SHP77 treated with DMSO at 0.1 percent for 48 hours (cell line): Measurements from ENCODE around the gene GRHPR.

Source experiments
- DNase-seq: peaks from one replicate; lab custom pipeline; 2025; lab: John Stamatoyannopoulos, UW

The GRHPR gene

GRCh38 chr9:37398464-37399025 lies 24.0 kb upstream of the GRHPR start:
- DNase-seq: no peak

GRCh38 chr9:37399336-37399735 lies 23.2 kb upstream of the GRHPR start:
- DNase-seq: no peak

DNA sequence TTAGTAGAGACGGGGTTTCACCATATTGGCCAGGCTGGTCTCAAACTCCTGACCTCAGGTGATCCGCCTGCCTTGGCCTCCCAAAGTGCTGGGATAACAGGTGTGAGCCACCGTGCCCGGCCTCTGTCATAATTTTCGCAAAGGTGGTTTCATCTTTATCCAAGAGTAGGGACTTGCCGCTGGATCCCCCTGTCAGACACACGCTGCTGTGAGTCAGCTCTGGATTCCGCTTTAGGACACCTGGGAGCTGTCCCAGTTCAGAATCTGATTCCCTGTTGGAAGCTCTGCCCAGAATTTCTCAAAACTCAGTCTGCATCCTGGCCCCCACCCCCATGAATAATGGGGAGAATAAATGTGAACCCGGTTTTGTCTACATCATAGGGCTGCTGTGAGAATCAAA lies 17.9 kb upstream of the GRHPR start:
- DNase-seq: no peak

GRCh38 chr9:37405350-37405749 lies 17.1 kb upstream of the GRHPR start:
- no peak for DNase-seq

GRCh38 chr9:37405764-37406380 lies 16.6 kb upstream of the GRHPR start:
- no peak for DNase-seq

GRCh38 chr9:37406603-37407401 lies 15.7 kb upstream of the GRHPR start:
- DNase-seq: no peak

DNA sequence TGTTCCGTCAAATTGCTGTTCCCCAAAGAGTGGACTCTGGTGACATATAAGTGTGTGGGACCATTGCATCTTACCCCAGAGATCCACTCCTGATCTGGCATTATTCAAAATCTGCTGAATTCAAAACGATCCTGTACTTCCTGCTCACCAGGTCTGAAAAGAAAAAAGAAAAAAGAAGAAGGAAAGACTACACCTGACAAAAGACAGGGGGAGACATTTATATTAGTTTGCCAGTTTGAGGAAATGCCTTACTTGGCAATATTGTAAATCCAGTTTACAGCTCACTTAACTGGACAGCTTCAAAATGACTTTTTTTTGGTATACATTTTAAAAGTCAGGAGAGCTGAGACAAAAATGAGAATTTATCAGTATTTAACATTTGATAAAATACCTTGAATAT lies 15.0 kb upstream of the GRHPR start:
- no peak for DNase-seq

DNA sequence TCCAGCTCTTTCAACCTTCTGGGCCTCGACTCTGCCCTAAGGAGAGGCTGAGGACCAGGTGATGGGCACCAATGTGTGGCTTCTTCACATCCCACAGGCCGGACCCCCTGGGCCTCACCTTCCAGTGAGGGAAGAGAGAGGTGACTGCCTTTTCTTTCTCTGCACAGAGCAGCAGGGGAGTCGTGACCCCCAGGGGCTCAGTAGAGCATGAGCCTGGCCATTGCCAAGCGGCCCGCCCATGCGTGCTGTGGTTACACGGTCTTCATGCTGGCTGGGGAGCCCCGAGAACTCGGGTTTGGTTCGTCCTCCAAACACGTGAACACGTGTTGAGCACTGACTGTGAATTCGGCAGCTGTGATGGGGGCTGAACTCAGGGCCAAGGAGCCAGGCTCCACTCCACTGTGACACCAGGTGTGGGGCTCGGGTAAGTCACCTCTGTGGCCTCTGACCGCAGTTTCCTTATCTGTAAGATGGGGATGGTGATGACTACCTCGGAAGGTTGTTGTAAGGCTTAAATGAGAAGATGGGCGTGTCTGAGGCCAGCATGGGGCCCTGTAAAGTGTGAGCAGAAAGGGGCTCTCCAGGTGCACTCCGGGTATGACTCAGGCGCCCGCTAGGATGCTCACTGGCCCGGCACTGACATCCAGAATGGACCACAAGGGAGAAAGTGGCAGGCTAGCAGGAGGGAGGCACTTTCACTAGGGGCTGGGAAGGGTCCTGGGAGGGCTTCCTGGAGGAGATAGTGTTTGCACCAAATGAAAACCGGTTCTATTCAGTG lies 13.4 kb upstream of the GRHPR start:
- no peak for DNase-seq

DNA sequence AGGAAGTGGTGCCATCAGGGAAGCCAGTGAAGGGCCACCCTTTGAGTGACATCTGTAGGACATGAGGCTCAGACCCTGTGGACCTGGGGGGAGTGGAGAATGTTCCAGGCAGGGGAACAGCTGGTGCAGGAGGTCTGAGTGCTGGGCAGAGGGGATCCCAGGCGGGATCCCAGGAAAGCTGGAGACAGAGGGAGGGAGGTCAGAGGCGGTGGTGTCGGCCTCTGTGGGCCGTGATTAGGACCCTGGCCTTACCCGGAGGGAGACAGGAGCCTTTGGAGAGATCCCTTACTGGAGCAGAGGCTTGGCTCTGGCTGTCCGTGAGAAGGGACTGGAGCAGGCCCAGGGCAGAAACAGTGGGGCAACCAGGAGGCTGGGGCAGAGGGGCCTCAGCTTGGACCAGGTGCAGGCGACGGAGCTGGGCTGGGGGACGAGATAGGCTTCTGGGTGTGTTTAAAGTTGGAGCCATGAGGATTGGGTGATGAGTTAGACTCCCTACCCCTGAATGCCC lies 12.1 kb upstream of the GRHPR start:
- DNase-seq: no peak

DNA sequence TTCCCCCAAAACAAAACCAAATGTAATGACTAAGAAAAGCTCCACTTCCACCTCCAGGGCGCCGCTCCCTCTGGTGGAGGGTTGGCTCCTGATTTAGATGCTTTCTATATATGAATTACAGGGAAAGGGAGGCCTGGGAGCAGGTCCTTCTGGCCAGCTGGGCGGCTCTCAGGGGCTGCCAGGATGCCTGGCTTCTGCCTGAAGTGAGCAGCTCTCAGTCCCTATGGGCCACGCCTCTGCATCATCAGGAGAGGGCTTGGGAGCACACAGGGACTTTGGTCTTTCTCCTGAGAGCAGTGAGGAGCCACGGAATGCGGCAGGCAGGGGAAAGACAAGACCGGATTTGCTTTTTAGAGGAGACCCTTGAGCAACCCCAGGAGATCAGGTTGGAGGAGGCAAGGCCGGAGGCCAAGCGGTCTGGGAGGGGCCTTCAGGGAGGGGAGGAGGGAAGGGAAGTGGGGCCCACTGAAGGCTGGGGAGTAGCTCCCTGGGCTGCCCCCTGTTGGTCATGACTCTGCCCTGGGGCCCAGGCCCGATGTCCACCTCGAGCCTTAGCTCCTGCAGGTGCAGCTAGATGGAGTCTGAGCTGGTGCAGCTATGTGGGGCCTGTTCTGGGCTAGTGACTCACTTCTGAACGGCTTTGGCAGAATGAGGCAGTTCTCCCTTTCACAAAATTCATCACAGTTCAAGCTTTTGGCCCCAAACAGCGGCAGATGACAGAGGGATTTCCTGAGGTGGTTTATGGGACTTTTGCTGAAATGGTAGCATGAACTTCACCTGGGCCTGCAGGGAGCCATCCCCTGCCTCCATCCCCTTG lies 11.3 kb upstream of the GRHPR start:
- DNase-seq: no peak

DNA sequence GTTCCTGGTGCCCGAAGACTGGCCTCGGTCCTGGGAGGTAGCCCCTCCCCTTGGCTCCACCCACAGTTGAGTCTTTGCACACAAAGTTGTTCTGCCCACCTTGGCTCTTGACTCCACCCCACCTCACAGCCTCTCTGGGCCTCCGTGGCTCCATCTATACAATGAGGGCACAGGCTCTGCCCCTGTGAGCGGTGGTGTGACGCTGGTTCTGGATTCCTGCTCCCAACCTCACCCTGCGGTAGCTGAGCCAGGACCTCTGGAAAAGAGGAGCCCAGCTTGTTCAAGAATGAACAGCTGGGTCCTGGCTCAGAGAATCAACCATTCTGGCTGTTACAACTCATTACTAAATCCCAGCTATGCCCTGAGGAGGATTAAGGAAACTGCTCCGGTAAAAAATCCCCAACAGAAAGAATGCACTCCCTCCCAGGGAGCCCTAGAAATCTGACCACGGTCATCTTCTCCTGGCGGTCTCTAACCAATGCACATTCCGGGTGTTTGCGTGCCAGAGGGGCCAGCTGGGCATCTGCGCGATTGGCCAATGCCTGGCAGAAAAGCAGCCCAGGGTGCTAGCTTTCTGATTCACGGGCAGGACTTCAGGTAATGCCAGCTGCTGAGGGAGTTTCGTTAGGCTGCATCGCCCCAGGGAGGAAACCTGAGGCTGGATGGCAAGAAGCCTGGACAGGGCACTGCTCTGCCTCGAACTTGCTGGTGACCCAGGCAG lies 9.9 kb upstream of the GRHPR start:
- DNase-seq: no peak

GRCh38 chr9:37413311-37413710 lies 9.2 kb upstream of the GRHPR start:
- no peak for DNase-seq

- no peak for DNase-seq
These were observed 8.0 kb upstream of the GRHPR start for GRCh38 chr9:37414503-37414943.

DNA sequence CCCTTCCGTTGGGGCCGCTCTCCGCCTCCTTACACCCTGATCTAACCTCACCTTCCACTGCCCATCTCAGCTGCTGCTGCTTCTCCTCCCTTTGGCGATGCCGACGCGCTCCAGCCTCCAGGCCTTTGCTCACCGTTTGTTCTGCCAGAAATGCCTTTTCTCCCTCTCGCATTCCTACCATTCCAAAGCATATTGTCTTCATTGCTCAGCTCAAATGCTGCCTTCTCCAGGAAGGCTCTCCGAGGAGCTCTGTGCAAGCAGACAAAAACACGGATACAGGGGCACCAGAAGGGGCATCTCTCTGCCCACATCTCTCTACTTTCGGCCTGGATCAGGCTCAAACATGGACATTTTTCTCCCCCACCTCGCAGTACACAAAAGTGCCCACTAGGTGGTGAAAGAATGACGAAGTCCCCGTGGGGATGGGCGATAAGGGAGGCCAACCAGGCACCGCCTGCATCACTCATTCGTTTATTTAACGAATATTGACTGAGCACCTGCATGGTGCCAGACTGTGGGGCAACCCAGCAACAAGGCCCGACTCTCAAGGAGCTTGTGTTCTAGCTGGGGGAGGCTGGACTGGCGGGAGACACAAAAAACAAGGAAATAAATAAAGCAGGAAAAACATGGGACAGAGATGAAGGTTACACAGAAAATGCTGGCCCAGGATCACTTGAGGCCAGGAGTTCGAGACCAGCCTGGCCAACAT lies 7.3 kb upstream of the GRHPR start:
- no peak for DNase-seq

- DNase-seq: no peak
These were observed 5.2 kb upstream of the GRHPR start for GRCh38 chr9:37417252-37417803.

GRCh38 chr9:37417857-37418618 lies 4.5 kb upstream of the GRHPR start:
- DNase-seq: no peak

DNA sequence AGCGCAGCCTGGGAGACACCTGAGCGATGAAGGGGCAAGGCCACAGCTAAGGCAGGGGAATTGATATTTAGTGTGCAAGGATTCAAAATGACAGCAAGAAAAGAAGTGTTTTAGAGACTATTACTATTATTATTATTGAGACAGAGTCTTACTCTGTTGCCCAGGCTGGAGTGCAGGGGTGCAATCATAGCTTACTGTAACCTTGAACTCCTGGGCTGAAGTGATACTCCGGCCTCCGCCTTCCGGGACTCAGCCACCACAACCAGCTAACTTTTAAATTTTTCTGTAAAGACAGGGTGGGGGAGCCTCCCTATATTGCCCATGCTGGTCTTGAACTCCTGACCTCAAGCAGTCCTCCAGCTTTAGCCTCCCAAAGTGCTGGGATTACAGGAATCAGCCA lies 3.3 kb upstream of the GRHPR start:
- no peak for DNase-seq

GRCh38 chr9:37420271-37421215 lies 2.0 kb upstream of the GRHPR start:
- no peak for DNase-seq
